Spleen (tissue), 7 donors: ENCODE measurements around the gene SSNA1.

ENCODE experiments used
- POLR2A ChIP-seq, 3 donors: fragments of 450-650 bp; IDR thresholded peaks; one replicate each; pipeline ENCODE4 v1.5.1; 2017; ENCODE audit warnings: antibody characterized with exemption in 3 of 3, mild to moderate bottlenecking in 1 of 3
- POLR2AphosphoS5 ChIP-seq, 3 donors: sonication (generic); formaldehyde crosslinking; IDR thresholded peaks; one replicate each; pipeline ENCODE4 v1.5.1; 2017; ENCODE audit warnings: antibody characterized with exemption in 3 of 3
- TF ChIP-seq, protein P1 (sequence below), 11 experiments: fragments of 200-600 bp in 7 of 11; fragments of 450-650 bp in 4 of 11; sonication (generic) in 4 of 11; IDR thresholded peaks in 8 of 11; conservative IDR thresholded peaks in 3 of 11; 1 replicate in 7 of 11; 2 replicates in 4 of 11; pipeline versions ENCODE4 v1.4.0 to v1.8.0; 2016 to 2021; ENCODE audit warnings: antibody characterized with exemption in 11 of 11, inconsistent platforms in 4 of 11, mild to moderate bottlenecking in 1 of 11
- donor health status: DM: no; HTN: no; CAD: no; lungs with moderate emphysema.
- donor health status: DM: no; HTN: no; CAD: no.
- donor health status: DM: no; HTN: no; CAD: no.

DNA sequence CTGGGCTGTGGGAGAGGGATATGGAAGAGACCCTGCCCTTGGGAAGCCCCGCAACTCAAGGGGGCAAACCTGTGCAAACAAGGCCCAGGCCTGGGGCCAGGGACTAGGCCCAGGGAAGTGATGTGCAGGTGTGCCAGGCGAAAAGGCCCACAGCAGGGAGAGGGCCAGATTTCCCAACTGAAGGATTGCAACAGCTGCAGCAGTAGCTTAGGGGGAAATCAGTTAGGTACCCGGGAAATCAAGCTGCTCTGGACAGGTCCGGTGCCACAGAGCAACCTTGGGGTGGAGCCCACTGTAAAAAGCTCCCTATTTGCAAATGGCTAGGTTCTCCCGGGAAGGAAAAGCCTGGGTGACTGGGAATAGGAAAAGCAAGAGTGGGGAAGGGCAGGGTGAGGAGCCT is 39.1 kb upstream of the SSNA1 start:
- TF ChIP-seq POLR2A (IDR thresholded peaks at IDR 0.05) (no peak), POLR2AphosphoS5 (IDR thresholded peaks at IDR 0.05) (no peak)
- TF ChIP-seq, protein P1, sequence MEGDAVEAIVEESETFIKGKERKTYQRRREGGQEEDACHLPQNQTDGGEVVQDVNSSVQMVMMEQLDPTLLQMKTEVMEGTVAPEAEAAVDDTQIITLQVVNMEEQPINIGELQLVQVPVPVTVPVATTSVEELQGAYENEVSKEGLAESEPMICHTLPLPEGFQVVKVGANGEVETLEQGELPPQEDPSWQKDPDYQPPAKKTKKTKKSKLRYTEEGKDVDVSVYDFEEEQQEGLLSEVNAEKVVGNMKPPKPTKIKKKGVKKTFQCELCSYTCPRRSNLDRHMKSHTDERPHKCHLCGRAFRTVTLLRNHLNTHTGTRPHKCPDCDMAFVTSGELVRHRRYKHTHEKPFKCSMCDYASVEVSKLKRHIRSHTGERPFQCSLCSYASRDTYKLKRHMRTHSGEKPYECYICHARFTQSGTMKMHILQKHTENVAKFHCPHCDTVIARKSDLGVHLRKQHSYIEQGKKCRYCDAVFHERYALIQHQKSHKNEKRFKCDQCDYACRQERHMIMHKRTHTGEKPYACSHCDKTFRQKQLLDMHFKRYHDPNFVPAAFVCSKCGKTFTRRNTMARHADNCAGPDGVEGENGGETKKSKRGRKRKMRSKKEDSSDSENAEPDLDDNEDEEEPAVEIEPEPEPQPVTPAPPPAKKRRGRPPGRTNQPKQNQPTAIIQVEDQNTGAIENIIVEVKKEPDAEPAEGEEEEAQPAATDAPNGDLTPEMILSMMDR (IDR thresholded peaks at IDR 0.05 in 8 of 11, conservative IDR thresholded peaks at IDR 0.05 in 3 of 11) = no peak
